K562 (cell line): Measurements from ENCODE around the gene MBOAT2. TPM values are rescaled to one million over a fixed set of nuclear protein-coding genes. Genes with fewer than 3 reads are reported as not detected.

Experiments
- ATAC-seq: fragments of 200-7000 bp; cut with Tn5 transposase; 3 replicates; pipeline ENCODE4 v1.9.1; 2020; ENCODE audit warnings: moderate library complexity
- BruUV-seq: library from RNA; stranded (reverse); fragments of 400-500 nt; replicated peaks from 2 replicates; lab custom pipeline; 2021; lab: Mats Ljungman, UMichigan
- CTCF ChIA-PET: fragments of 300-600 bp; formaldehyde crosslinking; extraction: SDS; loops from one replicate; lab custom pipeline; 2021; ENCODE audit warnings: low intra/inter-chr PET ratio; lab: Yijun Ruan, JAX
- POLR2A ChIA-PET: fragments of 300-600, 350-650 bp; sonication (Branson Sonifier 250); formaldehyde crosslinking; extraction: SDS; loops from one replicate; lab custom pipeline; 2021; ENCODE audit warnings: antibody characterized with exemption, inconsistent platforms; lab: Yijun Ruan, JAX
- DNase-seq, 4 experiments: peaks; one replicate each; pipeline versions ENCODE4 v3.0.0 to v3.0.0-alpha.2; 2011 to 2018; ENCODE audit warnings: low spot score in 3 of 4, mixed read lengths in 3 of 4; ENCODE audit errors: extremely low read depth in 1 of 4
- FAIRE-seq: peaks from 2 replicates; lab custom pipeline; 2011; peaks lifted over from hg19 to GRCh38; lab: Jason Lieb, UNC
- H2AFZ ChIP-seq: 2 replicates; pipeline ENCODE4 v1.6.0; 2011; ENCODE audit warnings: low read depth, low read length, control low read depth, inconsistent platforms
- H3K27ac ChIP-seq: fragments of 200-600 bp; 3 replicates; pipeline ENCODE4 v1.8.0; 2011; ENCODE audit warnings: low read depth, mild to moderate bottlenecking, control low read depth, inconsistent platforms, low read length, moderate library complexity, mixed read lengths; ENCODE audit errors: extremely low read depth
- H3K27me3 ChIP-seq, 2 experiments: fragments of 300-600 bp in 1 of 2; 2 replicates in 1 of 2; 3 replicates in 1 of 2; pipeline versions ENCODE4 v1.6.0 to v1.8.0; 2011; ENCODE audit warnings: inconsistent platforms in 2 of 2, low read length in 2 of 2, mild to moderate bottlenecking in 1 of 2, mixed read lengths in 1 of 2, moderate library complexity in 1 of 2; ENCODE audit not compliant: control insufficient read depth in 2 of 2, insufficient read depth in 2 of 2
- H3K36me3 ChIP-seq: fragments of 300-600 bp; 3 replicates; pipeline ENCODE4 v1.8.0; 2011; ENCODE audit warnings: mild to moderate bottlenecking, low read length, inconsistent platforms; ENCODE audit not compliant: control insufficient read depth, insufficient read depth
- H3K4me1 ChIP-seq, 2 experiments: fragments of 200-600 bp in 1 of 2; replicated peaks in 1 of 2; 2 replicates in 1 of 2; 3 replicates in 1 of 2; pipeline versions ENCODE4 v1.5.1 to v1.8.0; 2011; ENCODE audit warnings: inconsistent platforms in 2 of 2, low read length in 2 of 2, mild to moderate bottlenecking in 1 of 2, mixed read lengths in 1 of 2, moderate library complexity in 1 of 2; ENCODE audit not compliant: control insufficient read depth in 2 of 2, insufficient read depth in 2 of 2
- H3K4me2 ChIP-seq: 2 replicates; pipeline ENCODE4 v1.6.1; 2011; ENCODE audit warnings: low read length, control low read depth, inconsistent platforms, mixed read lengths; ENCODE audit not compliant: insufficient read depth
- H3K4me3 ChIP-seq: fragments of 200-600 bp; sonication (generic), shearing (Covaris generic); 2 replicates; pipeline ENCODE4 v1.5.1; 2016; ENCODE audit warnings: control low read depth, inconsistent platforms
- H3K79me2 ChIP-seq: fragments of 200-600 bp; 3 replicates; pipeline ENCODE4 v1.8.0; 2011; ENCODE audit warnings: low read length, inconsistent platforms; ENCODE audit not compliant: control insufficient read depth, insufficient read depth
- H3K9ac ChIP-seq, 2 experiments: 2 replicates each; pipeline versions ENCODE4 v1.6.0 to v1.6.1; 2011; ENCODE audit warnings: low read depth in 2 of 2, low read length in 2 of 2, control low read depth in 1 of 2, inconsistent platforms in 1 of 2, mild to moderate bottlenecking in 1 of 2, mixed read lengths in 1 of 2; ENCODE audit not compliant: insufficient read depth in 1 of 2
- H3K9me1 ChIP-seq: one replicate; pipeline ENCODE4 v1.6.0; 2011; ENCODE audit warnings: inconsistent platforms, mild to moderate bottlenecking, low read length, moderate library complexity; ENCODE audit not compliant: control insufficient read depth, insufficient read depth
- H3K9me3 ChIP-seq: replicated peaks from 2 replicates; pipeline ENCODE4 v1.5.1; 2011; ENCODE audit warnings: low read depth, low read length, inconsistent platforms; ENCODE audit not compliant: control insufficient read depth, insufficient read depth
- H4K20me1 ChIP-seq: replicated peaks from 2 replicates; pipeline ENCODE4 v1.6.1; 2011; ENCODE audit warnings: low read length, inconsistent platforms, mixed read lengths; ENCODE audit not compliant: control insufficient read depth, insufficient read depth
- PRPF4 ChIP-seq: fragments of 200-400 bp; formaldehyde crosslinking; IDR thresholded peaks from one replicate; pipeline ENCODE4 v1.6.1; 2017; ENCODE audit warnings: low read length, low read depth, mild to moderate bottlenecking; ENCODE audit not compliant: insufficient read depth, poor library complexity, severe bottlenecking
- SNIP1 ChIP-seq: fragments of 450-650 bp; IDR thresholded peaks from 2 replicates; pipeline ENCODE4 v1.7.1; 2017; ENCODE audit warnings: low read depth, mild to moderate bottlenecking
- U2AF2 ChIP-seq: fragments of 200-400 bp; formaldehyde crosslinking; optimal IDR thresholded peaks from 2 replicates; pipeline ENCODE3; 2017; ENCODE audit warnings: low read depth, mild to moderate bottlenecking, low read length
- ZNF354B ChIP-seq: fragments of 250-450 bp; sonication (Bioruptor Pico); IDR thresholded peaks from 2 replicates; pipeline ENCODE4 v1.4.0; 2020
- in situ Hi-C: fragments of 300-500 bp; cut with MboI; formaldehyde crosslinking; loops from 4 replicates; pipeline ENCODE4 v1.15.0; 2018; ENCODE audit warnings: inconsistent platforms, mixed read lengths
- intact Hi-C: fragments of 100-400 bp; cut with micrococcal nuclease; formaldehyde crosslinking; loops from 2 replicates; pipeline ENCODE4 v1.14.2; 2022
- polyA plus RNA-seq, 8 experiments: library from polyadenylated mRNA; depleted of rRNA in 4 of 8; stranded (reverse) in 5 of 8; unstranded in 3 of 8; fragments of >200 nt; fragmentation: Nextera tagmentation in 2 of 8; fragmentation: Illumina TruSeq in 1 of 8; extraction: Ambion mirVana in 2 of 8; extraction: Trizol in 1 of 8; gene quantifications; 2 replicates each; pipeline versions ENCODE4 v1.2.1 to v1.2.3, GENCODE V29; 2011 to 2014; ENCODE audit warnings: inconsistent platforms in 1 of 8, missing spikeins in 1 of 8
- total RNA-seq, 7 experiments: library from RNA; depleted of rRNA in 6 of 7; stranded (reverse); fragments of >200 nt in 6 of 7; fragmentation: Illumina TruSeq in 2 of 7; extraction: Trizol in 2 of 7; gene quantifications; 2 replicates each; pipeline versions ENCODE4 v1.2.1 to v1.2.3, GENCODE V29; 2011 to 2021; ENCODE audit warnings: low replicate concordance in 1 of 7
- TF ChIP-seq, protein P1 (sequence below): sonication (generic); formaldehyde crosslinking; IDR thresholded peaks from 2 replicates; pipeline ENCODE4 v1.8.0; 2022; ENCODE audit warnings: mild to moderate bottlenecking, missing genetic modification reagents

MBOAT2 gene
- total and polyA plus RNA-seq, 9 of the 15 experiments (the other 6 are each of a cell fraction or from before 2014, with no cell fraction given), result 8.4 to 122 (median 27.6) TPM

DNA sequence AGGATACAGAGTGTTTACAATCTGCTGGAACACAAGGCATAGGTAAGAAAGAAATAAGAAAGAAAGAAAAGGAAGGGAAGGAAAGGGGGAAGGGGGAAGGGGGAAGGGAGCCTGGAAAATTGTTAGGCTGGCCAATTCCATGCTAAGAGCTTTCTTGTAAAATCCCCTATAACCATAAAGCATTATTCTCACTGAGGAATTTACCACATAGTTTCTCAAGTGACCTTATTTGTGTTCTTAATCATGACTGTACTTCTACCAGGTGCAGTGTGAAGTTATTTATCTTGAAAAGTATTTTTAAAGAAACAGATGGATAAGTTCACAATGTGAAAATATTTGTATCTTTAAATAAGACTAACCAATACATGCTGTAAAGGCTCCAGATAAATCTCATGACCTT lies 126.9 kb downstream of the MBOAT2 start:
- POLR2A ChIA-PET, result interaction anchor here (1.3 kb wide), 2 partner anchors 8 to 9 kb away, joined by 4 to 5 read pairs; no protein-coding TSS in a partner anchor
- peaks cover 83% of the 10 kb centered on the region for H3K36me3 ChIP-seq
- no peak for DNase-seq
- no peak for FAIRE-seq
- in situ Hi-C loops, result no loop called here
- H3K79me2 ChIP-seq, result no peaks in the 10 kb centered on the region
- H3K4me1 ChIP-seq, result peaks cover 0 to 2% of the 10 kb centered on the region in 2 experiments; a peak in 1 of 5 replicates
- no peaks in the 10 kb centered on the region for H4K20me1 ChIP-seq
- H2AFZ ChIP-seq, result no peak overlapping the region
- no peak overlapping the region for H3K4me3 ChIP-seq
- H3K4me2 ChIP-seq, result no peak overlapping the region
- TF ChIP-seq, protein P1, sequence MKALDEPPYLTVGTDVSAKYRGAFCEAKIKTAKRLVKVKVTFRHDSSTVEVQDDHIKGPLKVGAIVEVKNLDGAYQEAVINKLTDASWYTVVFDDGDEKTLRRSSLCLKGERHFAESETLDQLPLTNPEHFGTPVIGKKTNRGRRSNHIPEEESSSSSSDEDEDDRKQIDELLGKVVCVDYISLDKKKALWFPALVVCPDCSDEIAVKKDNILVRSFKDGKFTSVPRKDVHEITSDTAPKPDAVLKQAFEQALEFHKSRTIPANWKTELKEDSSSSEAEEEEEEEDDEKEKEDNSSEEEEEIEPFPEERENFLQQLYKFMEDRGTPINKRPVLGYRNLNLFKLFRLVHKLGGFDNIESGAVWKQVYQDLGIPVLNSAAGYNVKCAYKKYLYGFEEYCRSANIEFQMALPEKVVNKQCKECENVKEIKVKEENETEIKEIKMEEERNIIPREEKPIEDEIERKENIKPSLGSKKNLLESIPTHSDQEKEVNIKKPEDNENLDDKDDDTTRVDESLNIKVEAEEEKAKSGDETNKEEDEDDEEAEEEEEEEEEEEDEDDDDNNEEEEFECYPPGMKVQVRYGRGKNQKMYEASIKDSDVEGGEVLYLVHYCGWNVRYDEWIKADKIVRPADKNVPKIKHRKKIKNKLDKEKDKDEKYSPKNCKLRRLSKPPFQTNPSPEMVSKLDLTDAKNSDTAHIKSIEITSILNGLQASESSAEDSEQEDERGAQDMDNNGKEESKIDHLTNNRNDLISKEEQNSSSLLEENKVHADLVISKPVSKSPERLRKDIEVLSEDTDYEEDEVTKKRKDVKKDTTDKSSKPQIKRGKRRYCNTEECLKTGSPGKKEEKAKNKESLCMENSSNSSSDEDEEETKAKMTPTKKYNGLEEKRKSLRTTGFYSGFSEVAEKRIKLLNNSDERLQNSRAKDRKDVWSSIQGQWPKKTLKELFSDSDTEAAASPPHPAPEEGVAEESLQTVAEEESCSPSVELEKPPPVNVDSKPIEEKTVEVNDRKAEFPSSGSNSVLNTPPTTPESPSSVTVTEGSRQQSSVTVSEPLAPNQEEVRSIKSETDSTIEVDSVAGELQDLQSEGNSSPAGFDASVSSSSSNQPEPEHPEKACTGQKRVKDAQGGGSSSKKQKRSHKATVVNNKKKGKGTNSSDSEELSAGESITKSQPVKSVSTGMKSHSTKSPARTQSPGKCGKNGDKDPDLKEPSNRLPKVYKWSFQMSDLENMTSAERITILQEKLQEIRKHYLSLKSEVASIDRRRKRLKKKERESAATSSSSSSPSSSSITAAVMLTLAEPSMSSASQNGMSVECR (CRISPR knock-in tag), result no peak
- TF ChIP-seq U2AF2 (no peak), PRPF4 (no peak), ZNF354B (CRISPR knock-in tag) (no peak), SNIP1 (no peak)
- no peak overlapping the region for H3K9ac ChIP-seq
- no peak overlapping the region for H3K27ac ChIP-seq
- H3K9me3 ChIP-seq, result no peaks in the 10 kb centered on the region
- H3K27me3 ChIP-seq, result no peaks in the 10 kb centered on the region
- intact Hi-C loops, result no loop called here
- CTCF ChIA-PET, result no interaction called here
- H3K9me1 ChIP-seq, result no peaks in the 10 kb centered on the region
- ATAC-seq, result no peak
- no TSS peak for BruUV-seq
